Activated B cell treated with CpG ODN at 0.5 μM for 24 hours (primary cell): ENCODE data around the gene GRM2. TPM values are rescaled to one million over a fixed set of nuclear protein-coding genes. Genes with fewer than 3 reads are reported as not detected.

Experiments
- ATAC-seq: fragments of 200-7000 bp; cut with Tn5 transposase; one replicate; pipeline ENCODE4 v1.10.0; 2021; ENCODE audit warnings: low read depth, mild to moderate bottlenecking, moderate library complexity
- CTCF ChIA-PET: fragments of 350-600 bp; sonication (Branson Sonifier 250); formaldehyde crosslinking; loops from one replicate; lab custom pipeline; 2021; ENCODE audit warnings: antibody characterized with exemption; lab: Charles Lee
- POLR2A ChIA-PET: fragments of 350-600 bp; sonication (Branson Sonifier 250); formaldehyde crosslinking; loops from one replicate; lab custom pipeline; 2021; ENCODE audit warnings: antibody characterized with exemption; lab: Charles Lee
- DNase-seq: peaks from one replicate; pipeline ENCODE4 v3.0.0; 2022
- H3K27ac Mint-ChIP-seq: one replicate; pipeline ENCODE4 v1.8.0; 2020; ENCODE audit warnings: mixed read lengths
- H3K27me3 Mint-ChIP-seq: one replicate; pipeline ENCODE4 v1.8.0; 2021; ENCODE audit warnings: mixed read lengths
- H3K36me3 Mint-ChIP-seq: one replicate; pipeline ENCODE4 v1.8.0; 2021; ENCODE audit warnings: low read depth, mixed read lengths
- H3K4me1 Mint-ChIP-seq: one replicate; pipeline ENCODE4 v1.8.0; 2021; ENCODE audit warnings: mixed read lengths
- H3K4me3 Mint-ChIP-seq: one replicate; pipeline ENCODE4 v1.8.0; 2020; ENCODE audit warnings: mild to moderate bottlenecking, mixed read lengths
- H3K9me3 Mint-ChIP-seq: one replicate; pipeline ENCODE4 v1.8.0; 2020; ENCODE audit warnings: mixed read lengths
- CTCF ChIP-seq: fragments of 200-600 bp; IDR thresholded peaks from one replicate; pipeline ENCODE4 v1.8.0; 2022; ENCODE audit warnings: antibody characterized with exemption, mild to moderate bottlenecking
- intact Hi-C: fragments of 100-400 bp; cut with micrococcal nuclease; formaldehyde crosslinking; loops from one replicate; pipeline ENCODE4 v1.15.1; 2024
- total RNA-seq: library from RNA; stranded (reverse); gene quantifications from 2 replicates; pipeline ENCODE4 v1.2.3, GENCODE V29; 2022

GRM2 gene
- total RNA-seq, 1 donor from 2014 or later, result 0.58 TPM

DNA sequence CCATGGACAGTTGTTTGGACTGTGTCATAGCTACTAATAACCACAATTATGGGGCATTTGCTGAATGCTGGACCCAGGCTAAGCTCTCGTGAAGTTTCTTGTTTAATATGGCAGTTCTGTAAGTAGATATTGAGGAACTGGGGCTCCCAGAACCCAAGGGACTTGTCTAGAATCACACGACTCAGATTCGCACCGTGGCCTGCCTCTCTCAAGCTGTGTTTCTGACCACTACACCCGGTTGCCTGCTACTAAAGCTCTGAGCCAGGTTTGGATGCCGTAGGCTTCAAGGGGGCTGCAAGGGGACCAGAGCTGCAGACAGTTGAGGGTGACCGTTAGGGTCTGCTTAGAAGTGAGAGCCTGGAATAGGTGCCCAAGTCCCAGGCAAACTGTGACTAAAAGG lies 24.3 kb upstream of the GRM2 start:
- peaks cover 45% of the 10 kb centered on the region for H3K36me3 Mint-ChIP-seq
- H3K27ac Mint-ChIP-seq, result peak overlapping the region; percentile 73
- no peak for DNase-seq
- ATAC-seq, result no peak
- H3K4me3 Mint-ChIP-seq, result peak overlapping the region; percentile 12
- ChIA-PET POLR2A (interaction anchor here (0.8 to 2.6 kb wide), 9 partner anchors 11 to 1345 kb away, joined by 3 to 39 read pairs (median 6); partner anchors contain the start of genes DCAF1, MANF and TEX264), CTCF (interaction anchor here (0.7 to 4.3 kb wide), 22 partner anchors 12 to 1066 kb away, joined by 3 to 114 read pairs (median 4); partner anchors contain the start of genes DCAF1, MANF and TEX264)
- no peaks in the 10 kb centered on the region for H3K27me3 Mint-ChIP-seq
- H3K4me1 Mint-ChIP-seq, result peaks cover 86% of the 10 kb centered on the region
- no peaks in the 10 kb centered on the region for H3K9me3 Mint-ChIP-seq
- TF ChIP-seq CTCF, result no peak
- intact Hi-C loops, result loop anchor here (1.0 to 2.0 kb wide), 6 partner anchors 11 to 291 kb away; partner anchors contain the start of genes RBM15B and TEX264

DNA sequence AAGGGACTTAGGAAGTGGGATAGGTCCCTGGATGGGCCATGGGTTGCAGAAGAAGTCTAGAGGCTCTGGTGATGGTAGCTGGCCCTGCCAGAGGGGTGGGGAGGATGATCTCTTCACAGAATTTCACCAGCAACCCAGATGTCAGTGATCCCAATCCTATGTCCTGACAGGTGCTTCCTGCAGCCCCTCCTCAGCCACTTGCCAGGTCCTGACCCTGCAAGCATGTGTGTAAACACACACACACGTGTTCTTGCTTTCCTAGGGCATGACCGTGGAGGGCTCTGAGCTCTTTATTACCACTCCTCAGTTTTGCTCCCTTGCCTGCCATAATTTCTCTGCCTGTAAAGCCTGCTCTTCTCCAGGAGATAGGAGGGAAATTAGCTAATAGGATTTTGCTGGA lies 23.3 kb upstream of the GRM2 start:
- peaks cover 48% of the 10 kb centered on the region for H3K36me3 Mint-ChIP-seq
- ATAC-seq (no peak), DNase-seq (no peak)
- no peak overlapping the region for H3K4me3 Mint-ChIP-seq
- CTCF ChIA-PET, result interaction anchor here (1.3 to 1.4 kb wide), 2 partner anchors 11 to 294 kb away, joined by 3 read pairs; no protein-coding TSS in a partner anchor
- POLR2A ChIA-PET, result interaction anchor here (1.0 kb wide), 1 partner anchor 296 kb away, joined by 3 read pairs; no protein-coding TSS in a partner anchor
- peaks cover 85% of the 10 kb centered on the region for H3K4me1 Mint-ChIP-seq
- no peaks in the 10 kb centered on the region for H3K9me3 Mint-ChIP-seq
- H3K27me3 Mint-ChIP-seq, result no peaks in the 10 kb centered on the region
- H3K27ac Mint-ChIP-seq, result no peak overlapping the region
- TF ChIP-seq CTCF, result no peak
- intact Hi-C loops, result loop anchor here (2.0 kb wide), 1 partner anchor 249 kb away; no protein-coding TSS in a partner anchor

GRCh38 chr3:51684971-51685751 lies 21.7 kb upstream of the GRM2 start:
- TF ChIP-seq CTCF, result no peak
- H3K27ac Mint-ChIP-seq, result peak overlapping the region; percentile 92
- ATAC-seq (no peak), DNase-seq (no peak)
- POLR2A ChIA-PET, result interaction anchor here (1.0 to 2.3 kb wide), 5 partner anchors 10 to 300 kb away, joined by 3 to 19 read pairs (median 5); partner anchors contain the start of genes DCAF1 and MANF
- peaks cover 70% of the 10 kb centered on the region for H3K4me1 Mint-ChIP-seq
- intact Hi-C loops, result no loop called here
- H3K36me3 Mint-ChIP-seq, result peaks cover 55% of the 10 kb centered on the region
- CTCF ChIA-PET, result interaction anchor here (0.9 to 2.0 kb wide), 5 partner anchors 10 to 295 kb away, joined by 3 to 11 read pairs (median 5); partner anchors contain the start of genes DCAF1 and RBM15B
- H3K4me3 Mint-ChIP-seq, result peak overlapping the region; percentile 73
- H3K9me3 Mint-ChIP-seq, result no peaks in the 10 kb centered on the region
- no peaks in the 10 kb centered on the region for H3K27me3 Mint-ChIP-seq

- Mint-ChIP-seq H3K27ac (peak overlapping the region; percentile 92), H3K4me3 (peak overlapping the region; percentile 73), H3K27me3 (no peaks in the 10 kb centered on the region), H3K4me1 (peaks cover 61% of the 10 kb centered on the region), H3K36me3 (peaks cover 61% of the 10 kb centered on the region), H3K9me3 (no peaks in the 10 kb centered on the region)
- intact Hi-C loops, result loop anchor here (1.0 to 2.0 kb wide), 4 partner anchors 15 to 1117 kb away; partner anchors contain the start of genes DCAF1, HEMK1, MAPKAPK3 and TEX264
- ChIA-PET POLR2A (interaction anchor here (0.6 to 2.3 kb wide), 8 partner anchors 9 to 301 kb away, joined by 3 to 19 read pairs (median 4); partner anchors contain the start of genes ACY1, DCAF1, MANF and TEX264), CTCF (interaction anchor here (0.8 to 2.0 kb wide), 6 partner anchors 11 to 295 kb away, joined by 3 to 11 read pairs (median 4); partner anchors contain the start of gene RBM15B)
- no peak for DNase-seq
- no peak for TF ChIP-seq CTCF
- no peak for ATAC-seq
Observed at GRCh38 chr3:51686056-51686455, 20.8 kb upstream of the GRM2 start.
